ENCODE results near the gene NT5E.

GRCh38 chr6:85404564-85405174, 45.2 kb upstream of the NT5E start:
- TF ChIP-seq SIN3A (IDR thresholded peaks at IDR 0.05; ENCODE audit: borderline replicate concordance, insufficient read depth, low read length) (no peak), POLR2AphosphoS5 (IDR thresholded peaks at IDR 0.05; ENCODE audit: low read depth, low read length) (no peak), TAF1 (IDR thresholded peaks at IDR 0.05; ENCODE audit: borderline replicate concordance, insufficient read depth, low read length) (no peak)

All from PFSK-1 (cell line).